ENCODE results near the gene EML6.

DNA sequence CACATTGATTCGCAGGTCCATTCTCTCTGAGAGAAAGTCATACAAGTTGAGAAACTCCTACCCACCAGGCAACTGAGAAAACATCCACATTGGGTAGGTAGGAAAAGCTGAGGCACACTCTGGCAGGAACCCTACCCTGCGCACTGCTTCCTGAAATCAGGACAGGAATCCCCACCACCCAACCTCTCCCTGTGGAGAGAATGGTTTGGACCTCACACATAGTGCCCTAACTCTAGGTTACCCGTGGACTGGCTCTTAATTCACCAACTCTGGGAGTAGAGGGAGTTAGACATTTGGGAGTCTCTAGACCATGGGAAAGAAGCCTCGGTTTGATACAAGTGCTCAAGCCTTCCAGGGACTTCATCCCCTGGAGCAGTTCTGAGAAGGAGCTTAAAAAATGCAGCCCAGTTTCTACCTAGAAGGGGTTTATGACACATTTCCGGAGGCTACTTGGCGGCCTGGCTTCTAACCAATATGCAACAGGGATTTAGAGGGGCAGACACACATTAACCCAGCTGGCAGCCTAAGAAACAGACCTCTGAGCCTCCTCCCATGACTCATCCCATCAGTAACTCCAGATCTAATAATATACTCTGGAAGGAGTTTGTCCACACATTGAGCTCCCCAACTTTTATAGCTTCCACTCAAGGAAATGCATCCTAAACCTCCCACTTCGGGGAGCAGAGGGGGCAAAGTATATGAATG lies 136.7 kb downstream of the EML6 start:
- TF ChIP-seq, protein P1, sequence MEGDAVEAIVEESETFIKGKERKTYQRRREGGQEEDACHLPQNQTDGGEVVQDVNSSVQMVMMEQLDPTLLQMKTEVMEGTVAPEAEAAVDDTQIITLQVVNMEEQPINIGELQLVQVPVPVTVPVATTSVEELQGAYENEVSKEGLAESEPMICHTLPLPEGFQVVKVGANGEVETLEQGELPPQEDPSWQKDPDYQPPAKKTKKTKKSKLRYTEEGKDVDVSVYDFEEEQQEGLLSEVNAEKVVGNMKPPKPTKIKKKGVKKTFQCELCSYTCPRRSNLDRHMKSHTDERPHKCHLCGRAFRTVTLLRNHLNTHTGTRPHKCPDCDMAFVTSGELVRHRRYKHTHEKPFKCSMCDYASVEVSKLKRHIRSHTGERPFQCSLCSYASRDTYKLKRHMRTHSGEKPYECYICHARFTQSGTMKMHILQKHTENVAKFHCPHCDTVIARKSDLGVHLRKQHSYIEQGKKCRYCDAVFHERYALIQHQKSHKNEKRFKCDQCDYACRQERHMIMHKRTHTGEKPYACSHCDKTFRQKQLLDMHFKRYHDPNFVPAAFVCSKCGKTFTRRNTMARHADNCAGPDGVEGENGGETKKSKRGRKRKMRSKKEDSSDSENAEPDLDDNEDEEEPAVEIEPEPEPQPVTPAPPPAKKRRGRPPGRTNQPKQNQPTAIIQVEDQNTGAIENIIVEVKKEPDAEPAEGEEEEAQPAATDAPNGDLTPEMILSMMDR (IDR thresholded peaks at IDR 0.05), result no peak
- no peak for TF ChIP-seq POLR2A (IDR thresholded peaks at IDR 0.05)
